GM19193 (cell line): Measurements from ENCODE around the gene CACNA2D4.

Experiments
- POLR2A ChIP-seq: IDR thresholded peaks from 4 replicates; pipeline ENCODE4 v1.6.1; 2011; ENCODE audit not compliant: insufficient read depth, insufficient read length; ENCODE audit errors: extremely low read depth

Gene CACNA2D4, protein sequence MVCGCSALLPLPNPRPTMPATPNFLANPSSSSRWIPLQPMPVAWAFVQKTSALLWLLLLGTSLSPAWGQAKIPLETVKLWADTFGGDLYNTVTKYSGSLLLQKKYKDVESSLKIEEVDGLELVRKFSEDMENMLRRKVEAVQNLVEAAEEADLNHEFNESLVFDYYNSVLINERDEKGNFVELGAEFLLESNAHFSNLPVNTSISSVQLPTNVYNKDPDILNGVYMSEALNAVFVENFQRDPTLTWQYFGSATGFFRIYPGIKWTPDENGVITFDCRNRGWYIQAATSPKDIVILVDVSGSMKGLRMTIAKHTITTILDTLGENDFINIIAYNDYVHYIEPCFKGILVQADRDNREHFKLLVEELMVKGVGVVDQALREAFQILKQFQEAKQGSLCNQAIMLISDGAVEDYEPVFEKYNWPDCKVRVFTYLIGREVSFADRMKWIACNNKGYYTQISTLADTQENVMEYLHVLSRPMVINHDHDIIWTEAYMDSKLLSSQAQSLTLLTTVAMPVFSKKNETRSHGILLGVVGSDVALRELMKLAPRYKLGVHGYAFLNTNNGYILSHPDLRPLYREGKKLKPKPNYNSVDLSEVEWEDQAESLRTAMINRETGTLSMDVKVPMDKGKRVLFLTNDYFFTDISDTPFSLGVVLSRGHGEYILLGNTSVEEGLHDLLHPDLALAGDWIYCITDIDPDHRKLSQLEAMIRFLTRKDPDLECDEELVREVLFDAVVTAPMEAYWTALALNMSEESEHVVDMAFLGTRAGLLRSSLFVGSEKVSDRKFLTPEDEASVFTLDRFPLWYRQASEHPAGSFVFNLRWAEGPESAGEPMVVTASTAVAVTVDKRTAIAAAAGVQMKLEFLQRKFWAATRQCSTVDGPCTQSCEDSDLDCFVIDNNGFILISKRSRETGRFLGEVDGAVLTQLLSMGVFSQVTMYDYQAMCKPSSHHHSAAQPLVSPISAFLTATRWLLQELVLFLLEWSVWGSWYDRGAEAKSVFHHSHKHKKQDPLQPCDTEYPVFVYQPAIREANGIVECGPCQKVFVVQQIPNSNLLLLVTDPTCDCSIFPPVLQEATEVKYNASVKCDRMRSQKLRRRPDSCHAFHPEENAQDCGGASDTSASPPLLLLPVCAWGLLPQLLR

DNA sequence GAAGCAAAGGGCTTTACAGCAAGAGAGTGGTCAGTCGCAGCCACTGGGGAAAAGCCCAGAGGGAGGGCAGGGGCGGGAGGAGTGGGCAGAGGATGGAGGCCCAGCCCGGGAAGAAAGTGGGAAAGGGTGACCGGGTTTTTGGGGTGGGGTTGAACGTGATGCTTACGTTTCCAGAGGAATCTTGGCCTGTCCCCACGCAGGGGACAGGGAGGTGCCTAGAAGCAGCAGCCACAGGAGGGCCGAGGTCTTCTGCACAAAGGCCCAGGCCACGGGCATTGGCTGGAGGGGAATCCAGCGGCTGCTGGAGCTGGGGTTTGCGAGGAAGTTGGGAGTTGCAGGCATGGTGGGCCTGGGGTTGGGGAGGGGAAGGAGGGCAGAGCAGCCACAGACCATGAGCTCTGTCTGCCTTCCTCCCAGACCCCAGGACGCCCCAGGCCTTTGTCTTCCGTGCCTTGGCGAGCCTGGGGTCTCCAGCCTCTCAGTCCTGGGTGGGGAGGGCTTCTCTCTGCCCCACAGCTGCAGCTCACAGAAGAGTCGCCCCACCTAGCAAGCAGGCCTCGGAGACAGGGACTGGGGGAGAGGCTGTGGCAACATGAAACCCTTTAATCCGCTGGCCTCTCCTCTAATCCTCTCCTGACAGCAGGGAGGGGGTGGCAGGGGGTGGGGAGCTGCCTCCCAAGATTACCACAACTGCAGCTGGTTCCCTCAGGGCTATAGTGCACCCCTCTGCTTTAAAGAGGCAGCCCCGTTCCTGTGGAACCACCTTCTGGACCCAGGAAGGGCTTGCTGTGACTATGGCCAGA lies at the start of gene CACNA2D4:
Gene CACNA2D4, minus strand, starts transcription at position 572 of the 803 bp plus-strand sequence. Its CDS starts 179 bp downstream, at position 393.
- no peak for TF ChIP-seq POLR2A

DNA sequence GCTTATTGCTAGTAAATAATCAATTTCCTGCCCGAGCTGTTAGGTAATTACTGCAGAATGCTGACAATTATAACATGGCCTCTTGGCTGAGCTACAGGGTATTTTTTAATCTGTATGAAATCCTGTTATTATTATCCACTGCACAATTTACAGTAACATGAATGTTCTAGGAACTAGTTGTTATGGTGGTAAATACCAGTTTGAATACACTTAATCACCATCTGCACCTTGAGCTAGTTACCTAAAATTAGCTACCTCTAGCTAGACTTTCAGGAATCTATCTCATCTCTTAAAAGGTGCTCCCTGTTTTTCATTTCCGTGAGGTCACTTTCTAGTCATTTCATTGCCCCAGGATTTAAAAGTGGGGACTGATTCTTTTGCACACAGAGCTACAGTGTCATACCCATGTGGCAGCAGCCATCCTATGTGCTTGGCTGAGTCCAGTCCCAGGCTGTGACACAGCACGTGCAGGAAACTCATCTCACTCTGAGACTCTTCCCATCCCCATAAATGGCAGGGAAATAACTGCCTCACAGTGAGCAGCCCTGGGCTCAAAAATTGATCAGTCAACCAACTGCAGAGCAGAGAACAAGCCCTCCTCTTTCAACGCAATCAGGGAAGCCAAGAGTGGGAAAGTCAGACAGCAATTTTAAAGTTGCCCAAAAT lies 48.2 kb upstream of the CACNA2D4 start:
- TF ChIP-seq POLR2A, result no peak

DNA sequence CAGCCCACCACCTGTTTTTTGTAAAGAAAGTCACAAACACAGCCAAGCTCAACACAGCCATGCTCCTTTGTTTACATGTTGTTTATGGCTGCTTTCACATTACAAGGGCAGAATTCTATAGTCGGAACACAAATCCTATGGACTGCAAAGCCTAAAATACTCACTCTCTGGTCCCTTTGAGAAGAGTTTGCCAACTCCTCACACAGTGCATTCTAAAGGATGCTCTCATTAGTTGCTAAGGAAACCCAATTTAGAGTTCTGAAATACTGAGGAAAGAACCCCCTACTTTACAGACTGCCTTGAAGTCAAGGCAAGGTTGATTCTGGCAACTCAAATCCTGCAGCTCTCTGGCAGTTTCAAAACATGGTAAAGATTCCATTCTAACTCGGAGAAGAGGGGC lies 47.5 kb upstream of the CACNA2D4 start:
- no peak for TF ChIP-seq POLR2A

DNA sequence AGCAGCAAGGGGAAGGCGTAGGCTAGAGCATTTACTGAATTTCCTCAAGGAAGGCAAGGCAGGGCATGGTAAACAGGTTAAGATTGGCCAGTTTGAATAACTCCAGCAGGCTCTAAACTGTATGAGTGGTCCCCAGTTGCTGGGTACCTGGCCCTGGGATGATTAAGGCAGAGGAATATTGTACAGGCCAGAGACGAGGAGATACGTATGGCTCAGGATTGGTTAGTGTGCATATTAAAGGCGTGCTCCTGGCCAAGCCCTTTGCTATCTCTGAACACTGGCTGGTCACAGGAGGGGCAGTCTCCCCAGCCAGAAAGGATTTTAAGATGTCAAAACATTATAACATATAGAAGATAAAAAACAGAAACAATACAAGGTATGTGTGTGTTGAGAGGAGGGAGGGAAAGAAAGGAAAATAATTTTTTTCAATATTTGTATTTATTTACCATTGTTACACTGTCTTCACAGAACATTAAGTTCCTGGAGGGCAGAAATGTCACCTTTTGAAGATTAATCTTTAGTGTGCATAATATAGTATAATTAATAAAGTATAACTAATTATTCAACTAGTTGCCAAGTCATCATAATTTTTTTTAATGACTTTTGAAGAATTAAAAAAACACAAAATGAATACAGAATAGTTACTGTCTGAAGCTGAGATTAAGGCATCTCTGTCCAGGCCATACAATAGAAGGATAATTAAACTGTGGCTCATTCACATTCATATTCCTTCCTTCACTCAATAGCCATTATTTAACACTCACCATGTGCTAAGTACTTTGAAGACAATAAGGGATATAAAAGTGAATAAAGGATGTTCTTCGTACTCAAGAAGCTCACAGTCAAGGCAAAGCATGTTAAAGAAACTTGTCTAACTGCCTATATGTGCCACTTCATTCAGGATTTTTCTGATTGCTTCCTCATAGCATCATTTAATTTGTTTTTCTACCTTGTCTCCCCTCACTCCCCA lies 43.9 kb upstream of the CACNA2D4 start:
- TF ChIP-seq POLR2A, result no peak

DNA sequence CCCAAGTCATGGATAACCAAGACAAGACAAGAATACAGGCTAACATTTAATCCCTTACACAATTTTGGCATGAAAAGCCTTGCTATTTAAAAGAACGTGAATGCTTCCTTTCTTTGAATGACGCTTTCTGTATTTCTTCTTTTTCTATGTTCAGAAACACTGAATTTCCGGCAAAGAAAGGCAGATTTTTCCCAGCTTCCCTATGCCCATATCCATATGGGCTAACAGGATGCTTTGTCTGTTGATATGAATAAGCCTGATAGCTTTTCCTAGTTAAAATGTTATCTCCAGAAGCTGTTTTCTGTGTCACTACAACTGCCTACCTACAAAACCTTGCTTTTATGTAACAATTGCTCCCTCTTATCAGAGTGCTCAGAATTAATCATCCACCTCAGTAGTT lies 38.3 kb upstream of the CACNA2D4 start:
- TF ChIP-seq POLR2A, result no peak

DNA sequence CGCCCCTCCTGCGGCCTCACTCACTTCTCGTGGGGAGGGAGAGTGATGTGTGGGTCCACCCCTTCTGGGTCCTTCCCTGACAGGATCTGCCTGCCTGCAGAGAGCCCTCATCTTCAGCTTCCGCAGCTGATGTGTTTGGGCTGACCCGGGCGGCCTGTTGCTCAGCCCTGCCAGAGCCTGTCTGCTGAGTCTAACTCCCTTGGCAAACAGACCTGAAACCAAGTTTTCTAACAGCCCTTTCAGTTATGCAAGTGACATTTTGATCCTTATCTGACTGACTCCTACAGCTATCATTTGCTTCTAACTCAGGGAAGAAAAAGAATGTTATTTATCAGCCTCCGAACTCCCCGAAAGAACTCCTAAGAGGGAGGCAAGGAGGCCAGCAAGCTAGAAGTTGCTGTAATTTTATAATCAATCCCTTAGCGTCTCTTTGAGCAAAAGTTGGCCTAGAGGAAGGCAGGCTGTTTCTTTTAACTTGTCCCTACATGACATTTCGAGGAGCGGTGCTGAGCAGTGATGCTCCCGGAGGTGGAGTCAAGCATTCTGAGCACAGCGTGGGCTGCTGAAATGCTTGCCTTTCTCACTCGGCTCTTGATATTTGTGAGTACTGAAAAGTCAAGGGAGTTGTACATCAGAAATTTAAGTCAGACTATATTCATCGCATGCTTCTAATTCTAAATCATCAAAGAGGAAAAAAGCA lies 31.5 kb upstream of the CACNA2D4 start:
- TF ChIP-seq POLR2A, result no peak

DNA sequence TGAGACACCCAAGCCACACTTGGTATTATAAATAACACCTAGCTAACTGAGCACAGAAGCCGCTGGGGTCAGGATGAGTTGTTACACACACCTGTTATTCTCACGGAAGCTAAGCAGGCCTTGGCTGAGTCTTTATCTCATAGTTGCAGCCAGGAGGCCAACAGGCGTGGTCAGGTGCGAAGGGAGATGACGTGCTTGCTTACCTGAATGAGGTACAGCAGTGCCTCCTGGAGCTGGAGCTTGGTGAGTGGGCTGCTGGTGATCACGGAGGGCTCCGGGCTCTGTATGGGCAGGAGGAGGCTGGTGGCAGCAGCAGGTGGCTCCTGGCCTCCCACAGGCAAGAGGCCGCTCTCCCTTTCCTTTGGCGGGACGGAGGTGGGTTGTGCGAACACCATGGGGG lies 30.4 kb upstream of the CACNA2D4 start:
- no peak for TF ChIP-seq POLR2A

DNA sequence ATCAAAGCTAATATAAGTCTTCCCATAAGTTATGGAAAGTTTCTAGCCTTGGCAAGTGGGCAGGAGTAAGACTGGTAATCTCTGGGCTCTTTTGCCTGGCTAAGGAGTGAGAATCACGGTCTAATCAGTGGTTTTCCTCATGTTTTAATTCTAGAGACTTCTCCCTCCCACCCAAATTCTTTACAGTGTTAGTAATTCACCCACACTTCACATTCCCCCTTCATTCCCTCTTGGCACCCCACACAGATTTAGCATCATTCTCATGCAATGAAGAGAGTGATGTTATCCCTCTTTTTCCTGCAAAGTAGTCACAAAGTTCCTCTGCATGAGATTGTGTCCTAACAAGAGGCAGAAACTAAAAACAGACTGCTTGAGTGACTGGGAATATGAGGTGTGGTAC lies 28.6 kb upstream of the CACNA2D4 start:
- no peak for TF ChIP-seq POLR2A

DNA sequence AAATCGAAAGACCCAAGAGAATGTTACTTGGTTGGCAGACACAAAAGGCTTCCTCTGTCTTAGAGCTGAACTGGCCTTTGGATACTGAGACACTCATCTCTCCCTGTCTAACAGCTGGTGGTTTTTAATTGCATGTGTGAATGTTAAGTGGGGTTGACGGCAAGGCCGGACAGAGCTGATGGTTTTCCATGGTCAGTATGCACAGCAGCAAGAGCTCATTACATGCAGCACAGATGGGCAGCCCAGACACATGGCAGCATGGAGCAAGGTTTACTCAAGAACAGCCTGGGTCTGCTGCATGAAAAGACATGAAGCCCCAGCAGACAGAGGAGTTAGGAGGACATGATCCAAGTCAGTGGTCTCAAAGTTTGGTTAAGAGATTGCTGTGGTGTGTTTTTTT lies 27.8 kb upstream of the CACNA2D4 start:
- TF ChIP-seq POLR2A, result no peak

DNA sequence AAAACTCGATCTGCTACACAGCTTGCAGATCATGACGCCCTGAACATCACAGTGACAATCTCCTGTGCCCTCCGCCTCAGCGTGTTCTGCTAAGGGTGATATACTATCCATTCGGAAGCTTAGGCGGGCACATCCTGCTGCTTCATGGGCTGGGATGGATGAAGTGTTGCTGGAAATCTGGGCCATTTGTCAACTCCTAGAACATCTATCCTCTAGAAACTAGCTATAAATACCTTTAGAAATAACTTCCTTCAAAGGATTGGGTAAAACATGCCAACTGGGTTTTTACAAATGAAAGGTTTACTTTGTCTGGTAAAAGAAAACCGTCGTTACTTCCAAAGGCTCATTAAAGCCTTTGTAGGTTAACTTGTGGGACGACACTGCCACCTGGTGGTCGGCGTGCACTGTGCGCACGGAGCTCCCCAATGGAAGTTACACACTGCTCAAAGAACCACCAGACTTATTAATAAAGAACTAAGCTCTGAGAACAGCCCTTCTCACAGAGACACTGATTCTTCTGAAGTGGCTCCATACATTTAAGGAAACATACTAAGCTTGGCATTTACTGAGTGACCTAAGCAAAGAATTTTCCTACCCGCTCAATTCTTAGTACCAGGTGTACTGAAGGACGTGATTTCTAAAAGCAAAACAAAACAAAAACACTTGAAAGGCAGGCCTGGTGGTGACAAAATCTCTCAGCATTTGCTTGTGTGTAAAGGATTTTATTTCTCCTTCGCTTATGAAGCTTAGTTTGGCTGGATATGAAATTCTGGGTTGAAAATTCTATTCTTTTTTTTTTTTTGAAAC lies 21.6 kb upstream of the CACNA2D4 start:
- no peak for TF ChIP-seq POLR2A

DNA sequence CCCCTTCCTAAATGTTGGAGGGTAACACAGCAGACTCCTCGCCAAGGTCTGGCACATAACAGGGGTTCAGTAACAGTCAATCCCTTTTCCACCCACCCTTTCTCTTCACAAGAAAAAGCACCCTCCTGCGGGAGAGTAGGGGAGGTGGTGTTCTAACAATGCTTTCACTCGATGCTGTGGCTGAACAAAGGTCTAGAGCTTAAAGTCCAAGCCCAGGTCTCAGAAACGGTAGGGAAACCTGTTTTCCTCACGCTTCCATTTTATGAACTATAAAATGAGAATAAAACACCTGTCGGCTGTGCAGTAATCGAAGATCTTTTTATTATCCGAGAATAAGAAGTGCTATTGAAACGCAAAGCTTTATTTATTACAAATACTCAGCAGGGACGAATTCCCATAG lies 20.9 kb upstream of the CACNA2D4 start:
- TF ChIP-seq POLR2A, result no peak
